SW480 (cell line): ENCODE data around the gene THBD.
"Not testable (repeated sequence)": the region's sequence is repeated elsewhere in the genome, so short reads cannot be mapped to it uniquely, and the experiment has no call there.

Experiments used
- DNase-seq: peaks from one replicate; pipeline ENCODE4 v3.0.0-alpha.2; 2016; ENCODE audit warnings: low spot score

The THBD gene

GRCh38 chr20:23035731-23036130, 13.7 kb downstream of the THBD start:
- DNase-seq: no peak

GRCh38 chr20:23034721-23035671, 14.5 kb downstream of the THBD start, which contains the start of gene SSTR4:
SSTR4 (plus strand) TSS chr20:23035312; CDS start chr20:23035484, 172 bp downstream.
- no peak for DNase-seq

- no peak for DNase-seq
These were observed 15.6 kb downstream of the THBD start for GRCh38 chr20:23033918-23034317.

DNA sequence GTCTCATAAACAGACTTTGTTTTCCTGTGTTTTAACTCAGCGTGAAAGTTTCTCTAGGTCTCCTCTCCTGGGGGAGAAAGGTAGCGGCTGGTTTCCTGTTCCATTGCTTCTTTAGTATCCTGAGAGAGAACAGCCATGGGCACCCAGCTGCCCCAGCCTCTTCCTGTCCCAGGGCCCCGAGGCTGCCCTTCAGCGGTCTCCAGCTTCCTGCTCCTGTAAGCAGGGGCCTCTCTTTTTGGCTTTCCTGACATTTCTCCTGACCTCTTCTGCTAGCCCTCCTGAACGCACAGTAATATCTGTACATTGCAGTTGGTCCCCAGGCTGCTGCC, 16.8 kb downstream of the THBD start:
- no peak for DNase-seq

DNA sequence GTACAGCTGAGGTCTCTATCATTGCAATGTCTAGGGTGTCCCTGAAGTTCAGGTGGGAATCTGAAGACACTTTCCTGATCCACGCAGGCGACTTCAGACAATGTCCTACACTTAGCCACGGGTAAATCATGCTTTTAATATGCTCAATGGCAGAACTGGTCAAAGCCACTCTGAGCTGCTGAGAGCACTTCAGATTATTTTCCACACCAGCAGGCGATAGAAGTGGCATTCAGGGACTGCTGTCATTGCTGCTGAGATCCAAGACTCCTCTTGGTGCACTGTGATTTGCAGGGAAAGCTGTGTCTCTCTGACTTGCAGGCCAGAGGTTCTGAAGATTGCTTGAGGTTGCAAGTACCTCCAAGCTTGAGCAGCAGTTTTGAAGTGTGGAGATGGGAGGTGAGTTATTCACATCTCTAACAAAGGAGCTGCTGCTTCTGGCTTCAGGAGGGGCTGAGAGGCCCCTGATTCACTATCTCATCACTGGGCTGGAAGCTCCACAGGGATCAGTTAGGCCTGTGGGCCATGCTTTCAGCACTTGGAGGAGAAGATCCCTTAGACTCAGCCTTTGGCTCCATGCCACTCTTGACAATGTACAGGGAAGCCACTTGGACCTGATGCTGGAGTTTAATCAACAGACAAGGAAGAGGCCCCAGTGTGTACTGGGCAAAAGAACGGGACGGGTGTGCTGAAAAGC, 17.3 kb downstream of the THBD start:
- no peak for DNase-seq

DNA sequence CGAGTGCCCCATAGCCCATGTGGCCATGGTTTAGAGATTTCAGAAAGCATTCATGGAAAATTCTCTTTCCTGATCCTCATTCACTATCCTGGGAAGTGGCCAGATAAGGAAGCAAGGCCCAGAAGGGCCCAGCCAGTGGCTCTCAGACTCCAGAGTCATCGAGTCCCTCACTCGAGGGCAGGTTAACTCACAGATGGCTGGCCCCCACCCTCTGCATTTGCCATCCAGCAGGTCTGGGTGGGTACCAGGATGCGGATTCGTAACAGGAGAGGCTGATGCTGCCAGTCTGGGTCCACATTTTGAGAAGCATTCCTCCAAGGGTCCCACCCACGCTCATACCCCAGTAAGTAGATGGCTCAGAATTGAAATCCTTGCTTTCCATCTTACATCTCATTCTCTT, 18.1 kb downstream of the THBD start:
- DNase-seq: no peak

DNA sequence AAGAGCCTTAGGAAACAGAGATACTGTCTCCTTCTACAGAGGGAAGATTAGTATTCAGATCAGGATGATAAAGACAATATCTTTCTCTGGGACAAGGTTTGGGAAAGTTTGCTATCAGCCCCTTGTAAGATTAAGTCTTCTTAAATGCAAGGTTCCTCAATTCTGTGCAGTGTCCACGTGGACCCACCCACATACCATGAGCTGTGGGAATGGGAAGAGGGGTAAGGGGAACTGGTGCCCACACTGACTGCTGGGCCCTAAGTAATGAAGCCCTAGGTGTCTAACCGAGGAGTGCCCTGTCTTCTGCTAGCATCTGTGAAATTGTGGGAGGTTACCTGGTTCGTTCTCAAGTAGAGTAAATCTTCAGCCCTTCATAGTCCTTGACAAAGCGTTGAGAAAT, 20.1 kb downstream of the THBD start:
- DNase-seq: no peak

DNA sequence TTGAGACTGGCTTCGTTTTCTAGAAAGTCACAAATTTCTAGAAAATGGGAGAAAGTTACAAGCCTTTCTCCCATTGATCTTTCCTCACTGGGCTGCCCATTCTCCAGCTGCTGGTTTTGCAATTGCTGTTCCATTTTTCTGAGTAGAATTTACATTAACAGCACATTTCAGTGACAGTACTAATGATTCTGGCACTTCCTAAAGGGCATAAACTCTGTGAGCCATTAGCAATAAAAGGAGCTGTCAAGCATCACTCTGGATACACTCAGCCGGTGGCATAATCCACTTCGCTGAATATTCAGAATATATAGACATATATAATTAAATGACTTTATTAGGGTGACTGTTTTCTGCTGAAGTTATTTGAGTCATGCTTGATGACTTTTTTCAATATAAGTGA, 21.1 kb downstream of the THBD start:
- DNase-seq: no peak

GRCh38 chr20:23027721-23028120, 21.8 kb downstream of the THBD start:
- no peak for DNase-seq

DNA sequence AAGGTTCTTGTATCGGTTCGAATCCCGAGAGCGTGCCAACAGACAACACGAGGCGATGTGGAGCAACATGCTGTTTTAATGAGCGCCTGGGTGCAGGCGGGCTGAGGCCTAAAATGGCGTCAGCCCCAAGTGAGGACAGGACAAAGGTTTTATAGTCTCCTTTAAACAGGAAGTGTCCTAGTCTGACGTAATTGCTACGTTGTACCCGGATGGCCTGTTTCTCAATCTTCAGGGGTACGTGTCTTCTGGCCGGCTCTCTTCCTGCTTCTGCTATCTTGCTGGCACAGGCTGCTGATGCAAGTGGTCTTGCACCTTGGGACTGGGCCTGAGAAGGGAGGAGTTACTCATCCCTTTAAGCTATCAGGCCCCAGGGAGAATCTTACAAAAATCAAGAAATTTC, 24.0 kb downstream of the THBD start:
- not testable (repeated sequence) for DNase-seq

DNA sequence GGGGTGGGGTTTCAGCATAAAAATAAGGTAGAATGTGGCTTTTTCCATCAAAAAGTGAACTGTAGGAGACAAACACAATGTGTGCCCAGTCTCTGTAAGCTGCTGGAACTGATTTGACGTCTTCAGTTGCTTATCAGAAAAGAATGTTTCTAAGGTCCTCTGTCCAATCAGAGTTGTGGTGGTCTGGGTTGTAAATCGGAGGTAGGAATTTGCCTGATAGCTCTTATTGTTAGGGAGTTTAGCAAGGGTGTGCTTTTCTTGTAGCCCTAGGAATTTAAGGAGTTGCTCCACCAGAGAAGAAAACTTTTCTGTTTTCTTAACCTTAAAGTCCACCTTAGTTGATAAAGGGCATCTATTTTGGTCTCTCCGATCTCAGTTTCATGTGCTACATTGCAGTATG, 24.8 kb downstream of the THBD start:
- DNase-seq: no peak

DNA sequence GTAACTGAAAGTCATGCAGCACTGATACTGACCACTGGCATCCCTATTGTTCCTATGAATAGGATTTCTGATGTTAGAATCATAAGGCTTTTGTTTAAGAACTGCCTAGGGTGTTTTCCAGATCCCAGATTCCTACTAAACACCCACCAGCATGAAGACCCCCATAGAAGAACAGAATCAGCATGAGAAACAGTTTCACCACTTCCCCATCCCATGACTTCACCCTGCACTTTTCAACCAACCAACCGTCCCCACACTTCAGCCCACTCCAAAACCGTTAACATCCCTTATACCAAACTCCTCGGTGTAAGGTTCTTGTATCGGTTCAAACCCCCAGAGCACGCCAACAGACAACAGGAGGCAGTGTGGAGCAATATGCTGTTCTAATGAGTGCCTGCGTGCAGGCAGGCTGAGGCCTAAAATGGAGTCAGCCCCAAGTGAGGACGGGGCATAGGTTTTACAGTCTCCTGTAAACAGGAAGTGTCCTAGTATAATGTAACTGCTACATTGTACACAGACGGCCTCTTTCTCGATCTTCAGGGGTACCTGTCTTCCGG, 25.8 kb downstream of the THBD start:
- peak; percentile 34 for DNase-seq

DNA sequence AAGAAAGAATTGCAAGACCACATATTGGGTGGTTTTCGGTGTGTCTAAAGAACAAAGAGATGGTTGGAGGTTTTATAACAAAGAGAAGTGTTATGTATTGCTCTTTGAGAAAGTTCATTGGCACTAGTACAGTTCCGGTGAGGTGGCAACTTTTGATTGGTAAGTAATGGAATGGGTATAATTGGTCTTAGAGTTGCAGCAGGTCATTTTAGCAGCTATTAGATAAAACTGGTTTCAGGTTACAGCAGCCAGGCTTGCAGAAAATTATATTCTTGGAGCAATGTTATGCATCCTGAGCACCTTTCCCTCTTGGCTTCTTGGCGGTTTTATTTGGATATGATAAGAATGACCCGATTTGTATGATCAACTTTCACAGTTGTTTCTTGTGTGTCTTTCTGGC, 26.6 kb downstream of the THBD start:
- peak; percentile 44 for DNase-seq

DNA sequence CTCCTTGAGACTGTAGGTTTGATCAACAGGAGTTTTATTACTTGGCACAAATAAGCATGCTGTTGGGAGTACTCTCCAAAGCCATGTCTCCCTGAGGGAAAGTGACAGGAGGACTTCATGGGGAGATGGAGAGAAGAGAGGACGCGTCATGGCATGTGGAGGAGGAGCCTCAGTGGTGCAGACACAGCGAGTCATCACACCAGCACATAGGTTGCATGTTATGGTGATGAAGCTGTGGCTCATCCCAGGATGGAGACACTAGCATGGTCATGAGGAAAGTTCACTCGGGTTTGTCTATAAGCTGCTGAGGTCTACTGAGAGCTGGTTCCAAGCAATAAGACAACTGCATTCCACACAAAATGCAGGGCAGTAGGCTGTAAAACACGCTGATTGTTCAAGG, 27.5 kb downstream of the THBD start:
- peak; percentile 60 for DNase-seq

- peak; percentile 68 for DNase-seq
These were observed 27.9 kb downstream of the THBD start for GRCh38 chr20:23021541-23021940.

DNA sequence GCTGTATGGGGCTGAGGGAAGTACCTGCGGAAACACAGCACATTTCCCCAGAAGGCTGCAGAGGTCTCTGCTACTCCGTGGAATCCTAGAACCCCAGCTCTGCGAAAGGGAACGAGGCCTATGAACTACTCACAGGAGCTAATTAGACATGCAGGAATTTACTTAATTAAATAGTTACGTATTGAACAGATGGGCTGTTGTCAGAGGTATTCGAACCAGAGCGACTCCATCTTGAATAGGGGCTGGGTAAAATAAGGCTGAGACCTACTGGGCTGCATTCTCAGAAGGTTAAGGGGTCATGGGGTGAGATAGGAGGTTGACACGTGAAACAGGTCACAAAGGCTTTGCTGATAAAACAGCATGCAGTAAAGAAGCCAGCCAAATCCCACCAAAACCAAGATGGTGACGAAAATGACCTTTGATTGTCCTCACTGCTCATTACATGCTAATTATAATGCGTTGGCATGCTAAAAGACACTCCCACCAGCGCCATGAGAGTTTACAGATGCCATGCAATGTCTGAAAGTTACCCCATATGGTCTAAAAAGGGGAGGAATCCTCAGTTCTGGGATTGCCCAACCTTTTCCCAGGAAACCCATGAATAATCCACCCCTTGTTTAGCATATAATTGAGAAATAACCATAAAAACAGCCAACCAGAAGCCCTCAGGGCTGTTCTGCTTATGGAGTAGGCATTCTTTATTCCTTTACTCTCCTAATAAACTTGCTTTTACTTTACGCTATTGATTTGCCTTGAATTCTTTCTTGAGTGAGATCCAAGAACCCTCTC, 29.0 kb downstream of the THBD start:
- no peak for DNase-seq

GRCh38 chr20:23019403-23019802, 30.1 kb downstream of the THBD start:
- DNase-seq: no peak

DNA sequence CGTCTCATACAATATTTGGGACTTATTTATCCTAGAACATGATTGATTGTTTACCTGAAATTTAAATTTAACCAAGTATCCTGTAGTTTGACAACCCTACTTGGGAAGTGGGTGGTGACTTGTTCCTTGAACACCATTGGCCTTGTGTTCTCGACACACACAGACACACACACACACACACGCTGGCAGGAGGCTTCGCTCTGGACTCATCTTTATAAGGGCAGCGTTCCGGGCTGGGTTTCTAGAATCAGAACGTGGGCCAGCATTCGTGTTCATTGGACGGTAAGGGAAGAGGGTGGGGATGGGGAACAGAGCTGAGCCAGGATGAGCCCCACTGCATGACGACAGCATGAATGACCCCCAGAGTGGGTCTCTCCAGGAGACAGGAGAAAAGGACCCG, 30.5 kb downstream of the THBD start:
- DNase-seq: no peak

- no peak for DNase-seq
These were observed 31.0 kb downstream of the THBD start for GRCh38 chr20:23018432-23018831.

GRCh38 chr20:23017516-23017915, 32.0 kb downstream of the THBD start:
- no peak for DNase-seq

DNA sequence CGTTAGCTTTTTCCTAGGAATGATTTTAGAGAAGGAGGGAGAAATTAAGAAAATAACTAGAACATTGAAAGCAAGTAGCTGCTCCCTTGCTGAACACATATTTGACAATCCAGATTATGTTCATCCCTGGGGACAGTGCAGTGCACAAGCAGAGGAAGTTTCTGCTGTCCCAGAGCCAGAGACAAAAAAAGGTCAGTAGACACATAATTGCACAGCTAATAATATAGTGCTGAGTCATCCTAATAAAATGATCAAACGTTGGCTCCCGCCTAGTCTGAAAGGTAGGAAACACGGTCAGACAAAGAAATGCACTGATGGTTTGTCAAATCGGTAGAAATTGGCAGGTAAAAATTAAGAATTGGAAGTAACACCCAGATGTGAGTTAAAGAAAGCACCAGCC, 36.0 kb downstream of the THBD start:
- DNase-seq: peak; percentile 71

DNA sequence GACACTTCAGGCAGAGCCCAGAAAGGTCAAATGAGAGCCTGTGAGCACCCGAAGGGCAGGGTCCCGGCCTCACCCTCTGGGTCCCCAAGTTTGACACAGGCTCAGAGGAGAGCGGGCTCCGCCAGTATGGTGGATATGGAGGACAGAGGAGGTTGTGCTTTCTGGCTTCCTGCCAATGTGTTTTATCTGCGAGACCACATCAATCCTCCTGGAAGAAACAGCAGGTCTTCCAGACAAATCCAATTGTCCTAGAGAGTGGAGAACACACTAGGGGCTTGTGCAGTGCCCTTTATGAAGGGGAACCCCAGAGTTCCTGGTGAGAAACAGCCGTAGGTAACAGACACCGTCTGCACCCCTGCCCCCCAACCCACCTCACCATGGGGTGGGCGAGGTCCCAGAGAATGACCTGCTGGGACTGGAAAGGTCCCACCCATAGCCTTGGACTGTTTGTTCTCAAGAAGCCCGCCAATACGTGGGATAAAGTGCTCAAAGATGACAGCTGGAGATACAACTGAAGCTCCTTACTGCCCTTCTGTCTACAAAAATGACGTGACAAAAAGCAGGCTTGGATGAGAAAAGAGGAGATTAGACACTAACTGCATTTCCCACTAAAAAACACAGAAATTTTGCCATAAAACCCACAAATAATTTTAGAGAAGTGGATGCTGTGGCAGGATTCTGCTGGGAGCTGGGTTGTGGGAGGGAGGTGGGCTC, 38.3 kb downstream of the THBD start:
- DNase-seq: no peak
